Neural progenitor cell (in vitro differentiated cells): ENCODE data around the gene STRIP2. TPM values are rescaled to one million over a fixed set of nuclear protein-coding genes. Genes with fewer than 3 reads are reported as not detected.
"Not testable (repeated sequence)": the region's sequence is repeated elsewhere in the genome, so short reads cannot be mapped to it uniquely, and the experiment has no call there.

ENCODE experiments used
- DNase-seq: peaks from one replicate; pipeline ENCODE4 v3.0.0-alpha.2; 2016; ENCODE audit warnings: low spot score
- H2AFZ ChIP-seq: fragments of 200-600 bp; sonication (generic); replicated peaks from 2 replicates; pipeline ENCODE4 v1.6.1; 2016; ENCODE audit warnings: antibody characterized with exemption
- H3F3A ChIP-seq: fragments of 200-600 bp; sonication (generic); 2 replicates; pipeline ENCODE4 v1.6.1; 2016; ENCODE audit warnings: antibody characterized with exemption, low read depth
- H3K27ac ChIP-seq: fragments of 200-600 bp; sonication (generic); 2 replicates; pipeline ENCODE4 v1.5.1; 2016; ENCODE audit warnings: mild to moderate bottlenecking
- H3K27me3 ChIP-seq: fragments of 200-600 bp; sonication (generic); 2 replicates; pipeline ENCODE4 v1.6.1; 2016; ENCODE audit warnings: mild to moderate bottlenecking, moderate library complexity
- H3K36me3 ChIP-seq: fragments of 200-600 bp; sonication (generic); 2 replicates; pipeline ENCODE4 v1.5.1; 2016
- H3K4me1 ChIP-seq: fragments of 200-600 bp; sonication (generic); 2 replicates; pipeline ENCODE4 v1.6.1; 2016; ENCODE audit warnings: mixed run types
- H3K4me2 ChIP-seq: fragments of 200-600 bp; sonication (generic); 2 replicates; pipeline ENCODE4 v1.6.1; 2016
- H3K4me3 ChIP-seq: fragments of 200-600 bp; sonication (generic); 2 replicates; pipeline ENCODE4 v1.5.1; 2016
- H3K79me2 ChIP-seq: fragments of 200-600 bp; sonication (generic); 2 replicates; pipeline ENCODE4 v1.6.1; 2016; ENCODE audit warnings: low read depth
- H3K9ac ChIP-seq: fragments of 200-600 bp; sonication (generic); 2 replicates; pipeline ENCODE4 v1.6.1; 2016
- H3K9me3 ChIP-seq: fragments of 200-600 bp; sonication (generic); 2 replicates; pipeline ENCODE4 v1.5.1; 2016; ENCODE audit warnings: low read depth
- H4K20me1 ChIP-seq: fragments of 200-600 bp; sonication (generic); 2 replicates; pipeline ENCODE4 v1.6.1; 2016; ENCODE audit warnings: low read depth
- H3K27ac Mint-ChIP-seq: 3 replicates; pipeline ENCODE4 v1.8.0; 2021; ENCODE audit warnings: mixed read lengths
- H3K27me3 Mint-ChIP-seq: 2 replicates; pipeline ENCODE4 v1.8.0; 2022; ENCODE audit warnings: low read depth, mild to moderate bottlenecking, inconsistent platforms, moderate library complexity, mixed read lengths; ENCODE audit not compliant: insufficient read depth
- H3K36me3 Mint-ChIP-seq: 3 replicates; pipeline ENCODE4 v1.8.0; 2021; ENCODE audit warnings: mixed read lengths
- H3K4me1 Mint-ChIP-seq: 3 replicates; pipeline ENCODE4 v1.8.0; 2021; ENCODE audit warnings: mixed read lengths
- H3K4me3 Mint-ChIP-seq: 3 replicates; pipeline ENCODE4 v1.8.0; 2021; ENCODE audit warnings: mild to moderate bottlenecking, moderate library complexity, mixed read lengths
- H3K9me3 Mint-ChIP-seq: 3 replicates; pipeline ENCODE4 v1.8.0; 2020; ENCODE audit warnings: mixed read lengths
- EZH2 ChIP-seq: fragments of 200-600 bp; sonication (generic); IDR thresholded peaks from 2 replicates; pipeline ENCODE4 v1.6.1; 2017; ENCODE audit warnings: antibody characterized with exemption, mild to moderate bottlenecking, moderate library complexity
- EZH2phosphoT487 ChIP-seq: fragments of 200-600 bp; sonication (generic); IDR thresholded peaks from 2 replicates; pipeline ENCODE4 v1.6.1; 2017; ENCODE audit warnings: antibody characterized with exemption
- total RNA-seq: library from RNA; depleted of rRNA; stranded (reverse); fragments of >200 nt; gene quantifications from 2 replicates; pipeline ENCODE4 v1.2.3, GENCODE V29; 2015; ENCODE audit warnings: low replicate concordance
- TF ChIP-seq, protein P1 (sequence below): fragments of 200-600 bp; sonication (generic); IDR thresholded peaks from 2 replicates; pipeline ENCODE4 v1.5.1; 2017; ENCODE audit warnings: antibody characterized with exemption, mild to moderate bottlenecking

The STRIP2 gene
- total RNA-seq, 1 donor from 2014 or later, result 11.6 TPM

GRCh38 chr7:129479831-129480230, 45.6 kb downstream of the STRIP2 start:
- no peaks in the 10 kb centered on the region for H3K9me3 ChIP-seq
- Mint-ChIP-seq H3K36me3 (peaks cover 24% of the 10 kb centered on the region), H3K27me3 (no peaks in the 10 kb centered on the region), H3K4me1 (no peaks in the 10 kb centered on the region), H3K27ac (no peak overlapping the region), H3K4me3 (no peak overlapping the region), H3K9me3 (peaks cover 11% of the 10 kb centered on the region)
- H3K36me3 ChIP-seq, result peaks cover 4% of the 10 kb centered on the region
- H3K27ac ChIP-seq, result no peak overlapping the region
- H3K4me2 ChIP-seq, result no peak overlapping the region
- TF ChIP-seq, protein P1, sequence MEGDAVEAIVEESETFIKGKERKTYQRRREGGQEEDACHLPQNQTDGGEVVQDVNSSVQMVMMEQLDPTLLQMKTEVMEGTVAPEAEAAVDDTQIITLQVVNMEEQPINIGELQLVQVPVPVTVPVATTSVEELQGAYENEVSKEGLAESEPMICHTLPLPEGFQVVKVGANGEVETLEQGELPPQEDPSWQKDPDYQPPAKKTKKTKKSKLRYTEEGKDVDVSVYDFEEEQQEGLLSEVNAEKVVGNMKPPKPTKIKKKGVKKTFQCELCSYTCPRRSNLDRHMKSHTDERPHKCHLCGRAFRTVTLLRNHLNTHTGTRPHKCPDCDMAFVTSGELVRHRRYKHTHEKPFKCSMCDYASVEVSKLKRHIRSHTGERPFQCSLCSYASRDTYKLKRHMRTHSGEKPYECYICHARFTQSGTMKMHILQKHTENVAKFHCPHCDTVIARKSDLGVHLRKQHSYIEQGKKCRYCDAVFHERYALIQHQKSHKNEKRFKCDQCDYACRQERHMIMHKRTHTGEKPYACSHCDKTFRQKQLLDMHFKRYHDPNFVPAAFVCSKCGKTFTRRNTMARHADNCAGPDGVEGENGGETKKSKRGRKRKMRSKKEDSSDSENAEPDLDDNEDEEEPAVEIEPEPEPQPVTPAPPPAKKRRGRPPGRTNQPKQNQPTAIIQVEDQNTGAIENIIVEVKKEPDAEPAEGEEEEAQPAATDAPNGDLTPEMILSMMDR, result no peak
- TF ChIP-seq EZH2phosphoT487, result no peak
- no peak for TF ChIP-seq EZH2
- H2AFZ ChIP-seq, result no peak overlapping the region
- no peak overlapping the region for H3K9ac ChIP-seq
- no peaks in the 10 kb centered on the region for H4K20me1 ChIP-seq
- no peaks in the 10 kb centered on the region for H3K27me3 ChIP-seq
- no peak for DNase-seq
- H3K4me1 ChIP-seq, result no peaks in the 10 kb centered on the region
- H3F3A ChIP-seq, result no peaks in the 10 kb centered on the region
- no peaks in the 10 kb centered on the region for H3K79me2 ChIP-seq
- H3K4me3 ChIP-seq, result no peak overlapping the region

DNA sequence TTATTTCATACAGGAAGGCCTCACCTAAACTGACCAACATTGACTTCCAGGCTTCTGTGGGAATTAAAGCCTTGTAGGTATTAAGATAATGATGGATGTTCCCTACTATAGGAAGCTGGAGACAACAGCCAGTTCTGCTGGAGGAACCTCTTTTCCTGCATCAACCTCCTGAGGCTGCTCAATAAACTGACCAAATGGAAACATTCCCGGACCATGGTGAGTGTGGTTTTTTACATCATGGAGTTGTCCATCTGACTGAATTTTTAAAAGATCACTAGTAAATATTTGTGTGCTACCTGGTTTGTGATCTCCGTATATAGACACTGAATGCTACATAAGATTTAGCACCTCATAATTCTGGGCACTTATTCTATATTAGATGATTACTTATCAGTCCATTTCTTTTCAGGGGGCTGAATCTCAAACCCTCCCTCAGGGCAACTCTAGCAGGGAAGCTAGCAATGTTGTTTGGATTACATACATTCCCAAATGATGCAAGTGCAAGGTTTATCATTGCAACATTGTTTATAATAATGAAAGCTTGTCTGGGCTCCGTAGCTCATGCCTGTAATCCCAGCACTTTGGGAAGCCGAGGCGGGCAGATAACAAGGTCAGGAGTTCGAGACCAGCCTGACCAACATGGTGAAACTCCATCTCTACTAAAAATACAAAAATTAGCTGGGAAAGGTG, 46.6 kb downstream of the STRIP2 start:
- H3K4me1 Mint-ChIP-seq, result no peaks in the 10 kb centered on the region
- H3K4me1 ChIP-seq, result no peaks in the 10 kb centered on the region
- no peak overlapping the region for H3K27ac Mint-ChIP-seq
- no peak overlapping the region for H2AFZ ChIP-seq
- peaks cover 5% of the 10 kb centered on the region for H3K9me3 Mint-ChIP-seq
- H3K9me3 ChIP-seq, result no peaks in the 10 kb centered on the region
- H3K27me3 Mint-ChIP-seq, result no peaks in the 10 kb centered on the region
- H3K79me2 ChIP-seq, result no peaks in the 10 kb centered on the region
- H3K27ac ChIP-seq, result no peak overlapping the region
- peaks cover 3% of the 10 kb centered on the region for H3K36me3 ChIP-seq
- peaks cover 19% of the 10 kb centered on the region for H3K36me3 Mint-ChIP-seq
- no peak overlapping the region for H3K4me3 ChIP-seq
- H3K4me3 Mint-ChIP-seq, result no peak overlapping the region
- no peaks in the 10 kb centered on the region for H3K27me3 ChIP-seq
- H3F3A ChIP-seq, result no peaks in the 10 kb centered on the region
- no peak for TF ChIP-seq EZH2phosphoT487
- no peak for TF ChIP-seq EZH2
- TF ChIP-seq, protein P1, result no peak
- no peak for DNase-seq
- H4K20me1 ChIP-seq, result no peaks in the 10 kb centered on the region
- H3K4me2 ChIP-seq, result no peak overlapping the region
- no peak overlapping the region for H3K9ac ChIP-seq

DNA sequence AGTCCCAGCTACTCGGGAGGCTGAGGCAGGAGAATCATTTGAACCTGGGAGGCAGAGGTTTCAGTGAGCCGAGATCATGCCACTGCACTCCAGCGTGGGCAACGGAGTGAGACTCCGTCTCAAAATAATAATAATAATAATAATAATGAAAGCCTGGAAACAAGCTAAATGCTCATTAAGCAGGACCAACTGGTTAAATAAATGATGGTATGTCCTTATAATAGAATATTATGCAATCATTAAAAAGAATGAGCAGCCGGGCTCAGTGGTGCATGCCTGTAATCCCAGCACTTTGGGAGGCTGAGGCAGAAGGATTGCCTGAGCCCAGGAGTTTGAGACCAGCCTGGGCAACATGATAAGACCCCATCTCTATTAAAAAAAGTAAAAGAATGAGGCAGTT, 47.1 kb downstream of the STRIP2 start:
- H3K27me3 Mint-ChIP-seq, H3K4me2 ChIP-seq, H3F3A ChIP-seq, H3K27me3 ChIP-seq, H3K4me1 ChIP-seq, H3K9me3 ChIP-seq, H3K27ac ChIP-seq, H3K9me3 Mint-ChIP-seq, H3K9ac ChIP-seq, DNase-seq, H3K27ac Mint-ChIP-seq, H4K20me1 ChIP-seq, H3K36me3 ChIP-seq, H3K4me3 Mint-ChIP-seq, H3K4me3 ChIP-seq, H3K4me1 Mint-ChIP-seq, H2AFZ ChIP-seq, H3K79me2 ChIP-seq: not testable (repeated sequence)
- peaks cover 19% of the 10 kb centered on the region for H3K36me3 Mint-ChIP-seq

- Mint-ChIP-seq H3K9me3 (no peaks in the 10 kb centered on the region), H3K4me3 (no peak overlapping the region), H3K27ac (no peak overlapping the region), H3K4me1 (no peaks in the 10 kb centered on the region), H3K27me3 (no peaks in the 10 kb centered on the region), H3K36me3 (peaks cover 13% of the 10 kb centered on the region)
- H3K9me3 ChIP-seq, result no peaks in the 10 kb centered on the region
- no peak overlapping the region for H3K4me3 ChIP-seq
- no peaks in the 10 kb centered on the region for H3F3A ChIP-seq
- no peaks in the 10 kb centered on the region for H3K27me3 ChIP-seq
- H3K4me2 ChIP-seq, result no peak overlapping the region
- no peak overlapping the region for H2AFZ ChIP-seq
- no peak for TF ChIP-seq EZH2
- TF ChIP-seq, protein P1, result no peak
- TF ChIP-seq EZH2phosphoT487, result no peak
- no peak overlapping the region for H3K27ac ChIP-seq
- no peak overlapping the region for H3K9ac ChIP-seq
- no peaks in the 10 kb centered on the region for H4K20me1 ChIP-seq
- H3K79me2 ChIP-seq, result no peaks in the 10 kb centered on the region
- DNase-seq, result no peak
- no peaks in the 10 kb centered on the region for H3K4me1 ChIP-seq
- peaks cover 7% of the 10 kb centered on the region for H3K36me3 ChIP-seq
Measured at GRCh38 chr7:129482781-129483180, 48.5 kb downstream of the STRIP2 start.
